Heart left ventricle (tissue), 16 donors: Measurements from ENCODE around the gene WNT10A. TPM values are rescaled to one million over a fixed set of nuclear protein-coding genes. Genes with fewer than 3 reads are reported as not detected.
A peak's percentile ranks its signal among the peaks of the same experiment; 100 is the strongest.

Source experiments
- ATAC-seq, 4 donors: fragments of 200-7000 bp; cut with Tn5 transposase; one replicate each; pipeline ENCODE4 v1.9.1; 2020 to 2022; ENCODE audit warnings: moderate library complexity in 4 of 4, mild to moderate bottlenecking in 3 of 4, moderate number of reproducible peaks in 1 of 4
- DNase-seq, 5 donors: peaks; one replicate each; pipeline ENCODE4 v3.0.0-alpha.2; 2020
- H3K27ac ChIP-seq, 12 donors: fragments of 200-600 bp; sonication (generic) in 4 of 12; one replicate each; pipeline versions ENCODE4 v1.5.0 to v1.8.0; 2016 to 2022; ENCODE audit warnings: mild to moderate bottlenecking in 2 of 12
- H3K27me3 ChIP-seq, 9 donors: fragments of 200-600 bp; sonication (generic) in 2 of 9; one replicate each; pipeline versions ENCODE4 v1.5.1 to v1.8.0; 2016 to 2022; ENCODE audit warnings: mild to moderate bottlenecking in 3 of 9
- H3K36me3 ChIP-seq, 9 donors: fragments of 200-600 bp; sonication (generic) in 2 of 9; one replicate each; pipeline versions ENCODE4 v1.5.0 to v1.8.0; 2018 to 2022; ENCODE audit warnings: mild to moderate bottlenecking in 2 of 9
- H3K4me1 ChIP-seq, 12 donors: fragments of 200-600 bp; sonication (generic) in 4 of 12; one replicate each; pipeline versions ENCODE4 v1.5.0 to v1.8.0; 2016 to 2022; ENCODE audit warnings: mild to moderate bottlenecking in 3 of 12
- H3K4me3 ChIP-seq, 12 donors: fragments of 200-600 bp; sonication (generic) in 4 of 12; one replicate each; pipeline versions ENCODE4 v1.5.0 to v1.8.0; 2017 to 2022; ENCODE audit warnings: mild to moderate bottlenecking in 9 of 12, moderate library complexity in 4 of 12
- H3K9me3 ChIP-seq, 12 donors: fragments of 200-600 bp; sonication (generic) in 4 of 12; one replicate each; pipeline versions ENCODE4 v1.5.0 to v1.8.0; 2016 to 2022; ENCODE audit warnings: mild to moderate bottlenecking in 1 of 12
- CTCF ChIP-seq, 12 donors: fragments of 200-600 bp; sonication (generic) in 4 of 12; IDR thresholded peaks; one replicate each; pipeline versions ENCODE4 v1.5.0 to v1.8.0; 2018 to 2022; ENCODE audit warnings: antibody characterized with exemption in 12 of 12, mild to moderate bottlenecking in 5 of 12
- POLR2A ChIP-seq, 2 donors: fragments of 450-650 bp; IDR thresholded peaks; one replicate each; pipeline ENCODE4 v1.6.1; 2017; ENCODE audit warnings: antibody characterized with exemption in 2 of 2, mild to moderate bottlenecking in 2 of 2, moderate library complexity in 2 of 2
- WGBS, 4 donors: extraction: QIAGEN DNeasy Blood & Tissue Kit in 2 of 4; methylation state at CpG; one replicate each; pipeline versions ENCODE4 v1.1.5 to v1.1.7; 2013 to 2018; 5-methylcytosine and 5-hydroxymethylcytosine counted together
- intact Hi-C, 10 donors: fragments of 100-400 bp; cut with DNase I; formaldehyde crosslinking; loops; one replicate each; pipeline versions ENCODE4 v1.11.1 to v1.14.2; 2022
- polyA plus RNA-seq, 2 donors: library from polyadenylated mRNA; stranded (reverse); fragments of 200-250 nt; gene quantifications; one replicate each; pipeline ENCODE4 v1.2.3, GENCODE V29; 2013
- total RNA-seq, 9 donors: library from RNA; depleted of rRNA in 2 of 9; stranded (reverse); fragments of >200 nt in 2 of 9; fragmentation: NEBNext Ultra II Directional in 3 of 9; extraction: Animal tissue kit (Norgen Biotek cat#: 25700) in 3 of 9; gene quantifications; one replicate each; pipeline versions ENCODE4 v1.1.0 to v1.2.4, GENCODE V29; 2016 to 2023
- donor health status: ischemic (EF 13 %, LVEDD 7.1; RV severe dilation, severe dysfunction).
- donor health status: healthy with polysubstance abuse.
- donor health status: DM: no; HTN: yes; CAD: no.
- donor health status: DM: no; HTN: no; CAD: no.
- donor health status: ischemic (EF 25% LVEDD 6.9; RV normal size, moderate dysfunction).
- donor health status: ischemic (EF 25% LVEDD 5.7; RV mildly dilated, moderate dysfunction).
- donor health status: healthy.
- donor health status: DM: yes; HTN: yes; CAD: no.
- donor health status: ischemic (EF 35%, LVEDD 5.7; RV mildly dilated, moderate dysfunction).
- donor health status: nonischemic (EF 11% LVEDD 7.7; RV severe dilation, severe dysfunction).
- donor health status: DM: yes; HTN: yes; CAD: no.
- donor health status: PGD.
- donor health status: ischemic (EF 29% LVEDD 5.4; RV normal size, mild dysfunction).
- donor health status: nonischemic (EF 23%, LVEDD 6.1; RV moderate dilation, normal function).

WNT10A gene
- total and polyA plus RNA-seq, 11 donors = 0.08 to 1.3 (median 0.16) TPM; not detected in 8

GRCh38 chr2:218883491-218884490, 3.1 kb downstream of the WNT10A start:
- peak overlapping the region in 11 of 12 donors; percentile 12 to 51 (median 35) for H3K4me3 ChIP-seq
- no peaks in the 10 kb centered on the region for H3K36me3 ChIP-seq
- H3K27me3 ChIP-seq = peaks cover 16 to 65% (median 42%) of the 10 kb centered on the region in 9 donors
- H3K9me3 ChIP-seq = no peaks in the 10 kb centered on the region
- DNase-seq (peak in 1 of 5 donors; percentile 54), ATAC-seq (peak in 2 of 4 donors; percentile 30 to 63)
- H3K4me1 ChIP-seq = peaks cover 0 to 32% (median 18%) of the 10 kb centered on the region in 12 donors
- intact Hi-C loops = no loop called here
- no peak overlapping the region for H3K27ac ChIP-seq
- no peak for TF ChIP-seq POLR2A (IDR thresholded peaks at IDR 0.05)
- no peak for TF ChIP-seq CTCF (IDR thresholded peaks at IDR 0.05)
- WGBS, 4 donors = 7 to 33% (median 15%) methylated on average over 16 to 89 of the region's 89 CpGs

DNA sequence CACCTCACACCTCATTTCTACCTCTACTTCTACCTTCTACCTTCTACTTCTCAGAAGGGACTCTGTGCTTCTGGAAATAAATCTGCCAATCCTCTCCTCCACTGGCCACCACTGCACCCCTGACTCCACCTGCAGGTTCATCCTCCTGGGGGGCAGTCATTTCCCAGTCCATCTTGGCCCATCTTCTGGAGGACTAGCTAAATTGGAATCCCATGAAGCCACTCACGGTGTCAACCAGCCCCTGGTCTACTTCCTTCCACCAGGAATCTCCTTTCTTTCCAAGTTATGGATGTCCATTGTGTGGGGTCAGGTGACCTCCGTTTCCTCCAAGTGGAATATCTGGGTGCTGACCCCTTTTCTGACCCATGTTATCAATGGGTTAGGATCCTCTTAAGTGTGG, 3.9 kb downstream of the WNT10A start:
- H3K27me3 ChIP-seq = peaks cover 15 to 58% (median 35%) of the 10 kb centered on the region in 9 donors
- no peaks in the 10 kb centered on the region for H3K9me3 ChIP-seq
- no peaks in the 10 kb centered on the region for H3K36me3 ChIP-seq
- no peak for TF ChIP-seq POLR2A (IDR thresholded peaks at IDR 0.05)
- no peak for TF ChIP-seq CTCF (IDR thresholded peaks at IDR 0.05)
- no peak overlapping the region for H3K4me3 ChIP-seq
- H3K4me1 ChIP-seq = peaks cover 0 to 31% (median 17%) of the 10 kb centered on the region in 12 donors
- no peak for ATAC-seq
- intact Hi-C loops = no loop called here
- H3K27ac ChIP-seq = no peak overlapping the region
- 68 to 87% (median 82%) methylated on average over 2 of the region's 2 CpGs for WGBS, 4 donors
- DNase-seq = no peak

- no peaks in the 10 kb centered on the region for H3K36me3 ChIP-seq
- H3K27ac ChIP-seq = no peak overlapping the region
- H3K4me3 ChIP-seq = no peak overlapping the region
- DNase-seq (no peak), ATAC-seq (no peak)
- H3K4me1 ChIP-seq = peaks cover 0 to 17% (median 7%) of the 10 kb centered on the region in 12 donors
- H3K9me3 ChIP-seq = no peaks in the 10 kb centered on the region
- intact Hi-C loops = no loop called here
- WGBS, 4 donors = 55 to 58% (median 57%) methylated on average over 8 to 12 of the region's 12 CpGs
- TF ChIP-seq CTCF (IDR thresholded peaks at IDR 0.05) (no peak), POLR2A (IDR thresholded peaks at IDR 0.05) (no peak)
- peaks cover 0 to 41% (median 22%) of the 10 kb centered on the region in 9 donors for H3K27me3 ChIP-seq
Observed at GRCh38 chr2:218885981-218886947, 5.6 kb downstream of the WNT10A start.
